OCI-LY7 (cell line): ENCODE results near the gene MAN2C1.

Experiments used
- CTCF ChIP-seq: fragments of 200-600 bp; sonication (generic); conservative IDR thresholded peaks from 2 replicates; pipeline ENCODE4 v1.5.1; 2014; ENCODE audit warnings: mild to moderate bottlenecking, antibody characterized with exemption, low read length, moderate library complexity, mixed read lengths
- EZH2phosphoT487 ChIP-seq: fragments of 200-600 bp; sonication (generic); IDR thresholded peaks from 2 replicates; pipeline ENCODE4 v1.6.1; 2018; ENCODE audit warnings: low read depth, borderline replicate concordance, mild to moderate bottlenecking, mixed run types, antibody characterized with exemption, low read length, moderate library complexity, mixed read lengths

GRCh38 chr15:75348034-75348561, 20.3 kb downstream of the MAN2C1 start:
- TF ChIP-seq EZH2phosphoT487 (no peak), CTCF (no peak)
